Glutamatergic neuron (in vitro differentiated cells): Measurements from ENCODE around the gene EMD. TPM values are rescaled to one million over a fixed set of nuclear protein-coding genes. Genes with fewer than 3 reads are reported as not detected.

Experiments
- DNase-seq: peaks from one replicate; pipeline ENCODE4 v3.0.0; 2022
- H3K27ac Mint-ChIP-seq: one replicate; pipeline ENCODE4 v1.8.0; 2020; ENCODE audit warnings: mild to moderate bottlenecking, mixed read lengths, inconsistent platforms; ENCODE audit not compliant: unreplicated experiment
- H3K27me3 Mint-ChIP-seq: one replicate; pipeline ENCODE4 v1.8.0; 2020; ENCODE audit warnings: mild to moderate bottlenecking, moderate library complexity, mixed read lengths, inconsistent platforms; ENCODE audit not compliant: unreplicated experiment
- H3K36me3 Mint-ChIP-seq: one replicate; pipeline ENCODE4 v1.8.0; 2020; ENCODE audit warnings: mild to moderate bottlenecking, mixed read lengths, inconsistent platforms; ENCODE audit not compliant: unreplicated experiment
- H3K4me1 Mint-ChIP-seq: one replicate; pipeline ENCODE4 v1.8.0; 2020; ENCODE audit warnings: mild to moderate bottlenecking, low read depth, mixed read lengths, inconsistent platforms; ENCODE audit not compliant: unreplicated experiment
- H3K4me3 Mint-ChIP-seq: one replicate; pipeline ENCODE4 v1.8.0; 2020; ENCODE audit warnings: mild to moderate bottlenecking, mixed read lengths, inconsistent platforms; ENCODE audit not compliant: unreplicated experiment
- H3K9me3 Mint-ChIP-seq: one replicate; pipeline ENCODE4 v1.8.0; 2020; ENCODE audit warnings: mild to moderate bottlenecking, moderate library complexity, mixed read lengths, inconsistent platforms; ENCODE audit not compliant: unreplicated experiment
- CTCF ChIP-seq: fragments of 200-600 bp; sonication (generic); IDR thresholded peaks from one replicate; pipeline ENCODE4 v1.5.0; 2021; ENCODE audit not compliant: partially characterized antibody, unreplicated experiment
- total RNA-seq: library from RNA; stranded (reverse); fragmentation: NEBNext Ultra II Directional; extraction: Animal tissue kit (Norgen Biotek cat#: 25700); gene quantifications from one replicate; pipeline ENCODE4 v1.2.1, GENCODE V29; 2021; ENCODE audit not compliant: unreplicated experiment

EMD gene
- total RNA-seq, 1 donor from 2014 or later = 56.8 TPM

GRCh38 chrX:154356596-154356995 lies 22.5 kb upstream of the EMD start:
- Mint-ChIP-seq H3K4me3 (no peak overlapping the region), H3K27me3 (peaks cover 3% of the 10 kb centered on the region), H3K9me3 (peaks cover 3% of the 10 kb centered on the region), H3K4me1 (no peaks in the 10 kb centered on the region), H3K36me3 (no peaks in the 10 kb centered on the region), H3K27ac (no peak overlapping the region)
- DNase-seq = no peak
- no peak for TF ChIP-seq CTCF

GRCh38 chrX:154357205-154357604 lies 21.9 kb upstream of the EMD start:
- H3K27ac Mint-ChIP-seq = no peak overlapping the region
- H3K4me1 Mint-ChIP-seq = no peaks in the 10 kb centered on the region
- H3K27me3 Mint-ChIP-seq = peaks cover 3% of the 10 kb centered on the region
- H3K4me3 Mint-ChIP-seq = no peak overlapping the region
- H3K36me3 Mint-ChIP-seq = no peaks in the 10 kb centered on the region
- no peak for TF ChIP-seq CTCF
- no peak for DNase-seq
- H3K9me3 Mint-ChIP-seq = peaks cover 2% of the 10 kb centered on the region

GRCh38 chrX:154358011-154358410 lies 21.1 kb upstream of the EMD start:
- no peak overlapping the region for H3K27ac Mint-ChIP-seq
- no peaks in the 10 kb centered on the region for H3K36me3 Mint-ChIP-seq
- H3K4me1 Mint-ChIP-seq = no peaks in the 10 kb centered on the region
- H3K4me3 Mint-ChIP-seq = no peak overlapping the region
- no peak for TF ChIP-seq CTCF
- no peak for DNase-seq
- peaks cover 4% of the 10 kb centered on the region for H3K9me3 Mint-ChIP-seq
- H3K27me3 Mint-ChIP-seq = peaks cover 3% of the 10 kb centered on the region

- Mint-ChIP-seq H3K9me3 (peaks cover 5% of the 10 kb centered on the region), H3K27ac (no peak overlapping the region), H3K36me3 (no peaks in the 10 kb centered on the region), H3K27me3 (peaks cover 5% of the 10 kb centered on the region), H3K4me3 (no peak overlapping the region), H3K4me1 (peaks cover 2% of the 10 kb centered on the region)
- no peak for DNase-seq
- no peak for TF ChIP-seq CTCF
Measured at GRCh38 chrX:154358829-154359228, 20.3 kb upstream of the EMD start.

- no peak for DNase-seq
- Mint-ChIP-seq H3K27ac (no peak overlapping the region), H3K36me3 (no peaks in the 10 kb centered on the region), H3K4me3 (no peak overlapping the region), H3K4me1 (peaks cover 2% of the 10 kb centered on the region), H3K9me3 (peaks cover 5% of the 10 kb centered on the region), H3K27me3 (peaks cover 5% of the 10 kb centered on the region)
- no peak for TF ChIP-seq CTCF
Measured at GRCh38 chrX:154359362-154360154, 19.5 kb upstream of the EMD start.
